Measurements from ENCODE around the gene SS18.

SS18 gene

DNA sequence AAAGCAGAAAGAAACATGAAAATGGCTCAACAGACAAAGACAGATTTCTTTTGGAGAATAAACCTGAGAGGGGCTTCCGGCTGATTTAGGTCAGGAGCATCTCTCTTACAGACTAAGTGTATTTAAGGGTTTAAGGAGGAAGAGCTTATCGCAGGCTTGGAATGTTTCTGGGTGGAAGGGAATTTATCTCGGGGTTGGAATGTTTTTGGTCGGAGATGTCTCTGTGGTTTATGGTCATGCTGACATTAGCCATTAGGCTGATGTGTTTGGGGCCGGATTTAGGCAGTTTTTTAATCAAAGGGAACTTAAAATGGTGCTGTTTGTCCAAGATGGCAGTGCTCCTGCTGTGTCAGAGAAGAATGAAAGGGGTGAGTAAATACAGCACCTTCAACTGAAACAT is 28.8 kb upstream of the SS18 start:
- H3K27ac ChIP-seq, result no peak overlapping the region
- no peak for TF ChIP-seq CTCF (conservative IDR thresholded peaks at IDR 0.05)
- no peak for TF ChIP-seq ZFX (IDR thresholded peaks at IDR 0.05)

GRCh38 chr18:26104035-26104434 is 13.6 kb upstream of the SS18 start:
- TF ChIP-seq CTCF (conservative IDR thresholded peaks at IDR 0.05) (no peak), ZFX (IDR thresholded peaks at IDR 0.05) (no peak)

GRCh38 chr18:26103579-26103978 is 13.2 kb upstream of the SS18 start:
- TF ChIP-seq ZFX (IDR thresholded peaks at IDR 0.05), result no peak
- TF ChIP-seq CTCF (conservative IDR thresholded peaks at IDR 0.05), result peak; percentile 20
- H3K27ac ChIP-seq, result no peak overlapping the region

More at GRCh38 chr18:26104035-26104434, 13.6 kb upstream of the SS18 start:
- H3K27ac ChIP-seq, result no peak overlapping the region

DNA sequence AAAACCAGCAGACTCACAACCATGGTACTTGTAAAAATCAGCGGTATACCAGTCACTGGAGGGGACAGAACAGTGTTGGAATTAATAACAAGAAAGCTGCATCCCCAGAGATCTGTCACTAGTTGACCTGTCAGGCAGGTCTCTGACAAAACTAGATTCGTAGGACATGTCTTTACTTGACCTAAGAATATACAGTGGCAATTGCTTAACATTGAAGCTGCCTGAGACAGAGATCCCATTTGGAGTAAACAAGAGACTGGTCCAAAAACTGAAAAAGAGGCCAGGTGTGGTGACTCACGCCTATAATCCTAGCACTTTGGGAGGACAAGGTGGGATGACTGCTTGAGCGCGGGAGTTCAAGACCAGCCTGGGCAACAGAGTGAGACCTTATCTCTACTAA is 7.2 kb upstream of the SS18 start:
- no peak overlapping the region for H3K27ac ChIP-seq
- TF ChIP-seq CTCF (conservative IDR thresholded peaks at IDR 0.05), result no peak
- TF ChIP-seq ZFX (IDR thresholded peaks at IDR 0.05), result no peak

- H3K27ac ChIP-seq, result no peak overlapping the region
- TF ChIP-seq CTCF (conservative IDR thresholded peaks at IDR 0.05), result no peak
- TF ChIP-seq ZFX (IDR thresholded peaks at IDR 0.05), result no peak
Observed at GRCh38 chr18:26096852-26097251, 6.4 kb upstream of the SS18 start.

DNA sequence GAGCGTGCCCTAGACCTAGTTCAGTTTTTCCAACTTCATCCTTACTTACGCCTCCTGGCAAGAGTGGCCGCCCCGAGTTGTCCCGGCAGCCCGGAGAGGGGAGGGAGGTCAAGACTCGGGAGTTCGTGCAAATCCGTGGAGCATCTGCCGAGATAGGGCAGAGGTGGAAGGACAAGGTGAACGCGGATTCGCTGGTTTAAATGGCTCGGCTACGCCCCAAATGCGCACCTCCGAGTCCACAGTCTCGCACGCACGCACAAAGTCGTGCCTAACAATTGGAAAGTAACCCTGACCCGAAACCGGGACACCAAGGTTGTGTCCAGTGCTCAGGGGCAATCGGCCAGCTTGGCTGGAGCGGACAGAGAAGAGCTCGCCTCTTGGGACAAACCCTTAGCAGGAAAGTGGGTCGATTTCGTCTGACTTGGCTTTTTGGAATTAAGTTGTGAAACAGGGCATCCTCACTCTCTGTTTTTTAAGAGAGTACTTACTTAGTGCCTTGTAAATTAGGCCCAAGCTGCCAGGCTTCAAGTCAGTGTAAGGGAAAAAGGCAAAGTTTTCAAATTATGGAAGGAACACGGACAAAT is 726 bp upstream of the SS18 start:
- TF ChIP-seq ZFX (IDR thresholded peaks at IDR 0.05) (no peak), CTCF (conservative IDR thresholded peaks at IDR 0.05) (no peak)
- peak overlapping the region; percentile 87 for H3K27ac ChIP-seq

- no peak for TF ChIP-seq ZFX (IDR thresholded peaks at IDR 0.05)
- H3K27ac ChIP-seq, result peak overlapping the region; percentile 87
Observed at GRCh38 chr18:26089293-26090129, 902 bp downstream of the SS18 start.

Measured in C4-2B (cell line).